ENCODE measurements around the gene LCA5L. TPM values are rescaled to one million over a fixed set of nuclear protein-coding genes. Genes with fewer than 3 reads are reported as not detected.

LCA5L gene
- total and polyA plus RNA-seq, 10 of the 15 experiments (the other 5 are each of a cell fraction or from before 2014, with no cell fraction given): 0.18 to 0.55 (median 0.27) TPM; not detected in 2

GRCh38 chr21:39381009-39381408 is 64.6 kb downstream of the LCA5L start:
- TSS peak; percentile 70 for BruUV-seq (replicated peaks)
- ChIA-PET POLR2A (interaction anchor here (1.9 kb wide), 1 partner anchor 33 kb away, joined by 8 read pairs; the partner anchor contains the start of gene HMGN1), CTCF (no interaction called here), RAD21 (ENCODE audit: unreplicated experiment) (interaction anchor here (1.5 kb wide), 1 partner anchor 35 kb away, joined by 8 read pairs; no protein-coding TSS in a partner anchor), SMC1A (ENCODE audit: uncharacterized antibody, unreplicated experiment) (interaction anchor here (1.4 kb wide), 1 partner anchor 17 kb away, joined by 3 read pairs; no protein-coding TSS in a partner anchor)
- in situ Hi-C loops (cut with MboI) (no loop called here), intact Hi-C loops (cut with micrococcal nuclease; ENCODE audit: unreplicated experiment) (loop anchor here (2.0 kb wide), 1 partner anchor 32 kb away; the partner anchor contains the start of gene HMGN1)
- peak overlapping the region; percentile 2 for H2AFZ ChIP-seq (ENCODE audit: control insufficient read depth, low read depth, low read length)
- peak overlapping the region; percentile 72 for H3K4me3 ChIP-seq
- H3K36me3 ChIP-seq (ENCODE audit: control insufficient read depth in 2 of 2, insufficient read depth in 2 of 2, low read length in 1 of 2): no peaks in the 10 kb centered on the region
- FAIRE-seq: no peak
- H3K4me1 ChIP-seq (ENCODE audit: control insufficient read depth, insufficient read depth, low read length): peaks cover 4% of the 10 kb centered on the region
- no peak for TF ChIP-seq MYB (IDR thresholded peaks at IDR 0.05; ENCODE audit: borderline replicate concordance, low read depth, low read length)
- TF ChIP-seq CREM (IDR thresholded peaks at IDR 0.05; ENCODE audit: low read depth): no peak
- TF ChIP-seq ZBTB33 (IDR thresholded peaks at IDR 0.05): no peak
- TF ChIP-seq STAT3 (IDR thresholded peaks at IDR 0.05; ENCODE audit: low read depth, low read length): no peak
- no peak for TF ChIP-seq YY1 (IDR thresholded peaks at IDR 0.05; ENCODE audit: low read depth, low read length)
- no peak for TF ChIP-seq JUNB (IDR thresholded peaks at IDR 0.05)
- TF ChIP-seq DPF2 (IDR thresholded peaks at IDR 0.05): no peak
- no peaks in the 10 kb centered on the region for H3K27me3 ChIP-seq (replicated peaks in 1 of 2; ENCODE audit: control insufficient read depth in 2 of 2, insufficient read depth in 2 of 2, low read length in 1 of 2)
- peak overlapping the region; percentile 89 for H3K4me2 ChIP-seq (ENCODE audit: control insufficient read depth, insufficient read depth)
- no peaks in the 10 kb centered on the region for H3K9me3 ChIP-seq (replicated peaks; ENCODE audit: control insufficient read depth, insufficient read depth, low read length)
- H3K9ac ChIP-seq (ENCODE audit: control insufficient read depth, insufficient read depth, low read length): peak overlapping the region; percentile 67
- H3K79me2 ChIP-seq (ENCODE audit: control insufficient read depth, insufficient read depth, low read length): no peaks in the 10 kb centered on the region; the same call in 1 of the 2 replicates
- ATAC-seq: peak; percentile 3; the same call in 2 of the 3 replicates
- no peak overlapping the region for H3K27ac ChIP-seq (ENCODE audit: control insufficient read depth, insufficient read depth)
- no peak for DNase-seq (ENCODE audit: low read depth, low spot score)
- 49% methylated on average over 12 of the region's 12 CpGs for WGBS (ENCODE audit: insufficient coverage, insufficient replicate concordance, low lambda C conversion rate, missing lambda C conversion rate)
- no peaks in the 10 kb centered on the region for H4K20me1 ChIP-seq (ENCODE audit: control insufficient read depth, insufficient read depth)

Data from GM12878 (cell line).